Left cardiac atrium (tissue), 4 donors: ENCODE measurements around the gene BAZ1A. TPM values are rescaled to one million over a fixed set of nuclear protein-coding genes. Genes with fewer than 3 reads are reported as not detected.

ENCODE experiments used
- ATAC-seq, 2 donors: fragments of 200-7000 bp; cut with Tn5 transposase; one replicate each; pipeline ENCODE4 v1.9.1; 2020; ENCODE audit warnings: mild to moderate bottlenecking in 2 of 2, moderate library complexity in 2 of 2
- DNase-seq: peaks from one replicate; pipeline ENCODE4 v3.0.0-alpha.2; 2020
- intact Hi-C, 2 donors: fragments of 100-400 bp; cut with DNase I; formaldehyde crosslinking; loops; one replicate each; pipeline versions ENCODE4 v1.14.1 to v1.15.1; 2022 to 2023
- long read RNA-seq: library from polyadenylated mRNA; unstranded; transcript quantifications from one replicate; pipeline ENCODE4 v2.0.0, GENCODE V29; 2021
- total RNA-seq, 2 donors: library from RNA; stranded (reverse); fragmentation: NEBNext Ultra II Directional; extraction: Animal tissue kit (Norgen Biotek cat#: 25700); gene quantifications; one replicate each; pipeline ENCODE4 v1.2.1, GENCODE V29; 2021
- donor health status: DM: no; HTN: yes; CAD: no.
- donor health status: DM: no; HTN: yes; CAD: no; lungs with severe emphysema.
- donor health status: DM: yes; HTN: yes; CAD: no.
- donor health status: Dilated cardiomyopathy.

The BAZ1A gene, protein sequence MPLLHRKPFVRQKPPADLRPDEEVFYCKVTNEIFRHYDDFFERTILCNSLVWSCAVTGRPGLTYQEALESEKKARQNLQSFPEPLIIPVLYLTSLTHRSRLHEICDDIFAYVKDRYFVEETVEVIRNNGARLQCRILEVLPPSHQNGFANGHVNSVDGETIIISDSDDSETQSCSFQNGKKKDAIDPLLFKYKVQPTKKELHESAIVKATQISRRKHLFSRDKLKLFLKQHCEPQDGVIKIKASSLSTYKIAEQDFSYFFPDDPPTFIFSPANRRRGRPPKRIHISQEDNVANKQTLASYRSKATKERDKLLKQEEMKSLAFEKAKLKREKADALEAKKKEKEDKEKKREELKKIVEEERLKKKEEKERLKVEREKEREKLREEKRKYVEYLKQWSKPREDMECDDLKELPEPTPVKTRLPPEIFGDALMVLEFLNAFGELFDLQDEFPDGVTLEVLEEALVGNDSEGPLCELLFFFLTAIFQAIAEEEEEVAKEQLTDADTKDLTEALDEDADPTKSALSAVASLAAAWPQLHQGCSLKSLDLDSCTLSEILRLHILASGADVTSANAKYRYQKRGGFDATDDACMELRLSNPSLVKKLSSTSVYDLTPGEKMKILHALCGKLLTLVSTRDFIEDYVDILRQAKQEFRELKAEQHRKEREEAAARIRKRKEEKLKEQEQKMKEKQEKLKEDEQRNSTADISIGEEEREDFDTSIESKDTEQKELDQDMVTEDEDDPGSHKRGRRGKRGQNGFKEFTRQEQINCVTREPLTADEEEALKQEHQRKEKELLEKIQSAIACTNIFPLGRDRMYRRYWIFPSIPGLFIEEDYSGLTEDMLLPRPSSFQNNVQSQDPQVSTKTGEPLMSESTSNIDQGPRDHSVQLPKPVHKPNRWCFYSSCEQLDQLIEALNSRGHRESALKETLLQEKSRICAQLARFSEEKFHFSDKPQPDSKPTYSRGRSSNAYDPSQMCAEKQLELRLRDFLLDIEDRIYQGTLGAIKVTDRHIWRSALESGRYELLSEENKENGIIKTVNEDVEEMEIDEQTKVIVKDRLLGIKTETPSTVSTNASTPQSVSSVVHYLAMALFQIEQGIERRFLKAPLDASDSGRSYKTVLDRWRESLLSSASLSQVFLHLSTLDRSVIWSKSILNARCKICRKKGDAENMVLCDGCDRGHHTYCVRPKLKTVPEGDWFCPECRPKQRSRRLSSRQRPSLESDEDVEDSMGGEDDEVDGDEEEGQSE (N-terminal part only)
- 10 to 100 TPM in 1 of 2 donors, 1 to 10 TPM in 1; 8.2 to 13.8 TPM for total RNA-seq
- long read RNA-seq, partial matches to known transcripts, result 1 of 2 reads
- long read RNA-seq, other reads (novel, unspliced or antisense), result 1 of 2 reads

DNA sequence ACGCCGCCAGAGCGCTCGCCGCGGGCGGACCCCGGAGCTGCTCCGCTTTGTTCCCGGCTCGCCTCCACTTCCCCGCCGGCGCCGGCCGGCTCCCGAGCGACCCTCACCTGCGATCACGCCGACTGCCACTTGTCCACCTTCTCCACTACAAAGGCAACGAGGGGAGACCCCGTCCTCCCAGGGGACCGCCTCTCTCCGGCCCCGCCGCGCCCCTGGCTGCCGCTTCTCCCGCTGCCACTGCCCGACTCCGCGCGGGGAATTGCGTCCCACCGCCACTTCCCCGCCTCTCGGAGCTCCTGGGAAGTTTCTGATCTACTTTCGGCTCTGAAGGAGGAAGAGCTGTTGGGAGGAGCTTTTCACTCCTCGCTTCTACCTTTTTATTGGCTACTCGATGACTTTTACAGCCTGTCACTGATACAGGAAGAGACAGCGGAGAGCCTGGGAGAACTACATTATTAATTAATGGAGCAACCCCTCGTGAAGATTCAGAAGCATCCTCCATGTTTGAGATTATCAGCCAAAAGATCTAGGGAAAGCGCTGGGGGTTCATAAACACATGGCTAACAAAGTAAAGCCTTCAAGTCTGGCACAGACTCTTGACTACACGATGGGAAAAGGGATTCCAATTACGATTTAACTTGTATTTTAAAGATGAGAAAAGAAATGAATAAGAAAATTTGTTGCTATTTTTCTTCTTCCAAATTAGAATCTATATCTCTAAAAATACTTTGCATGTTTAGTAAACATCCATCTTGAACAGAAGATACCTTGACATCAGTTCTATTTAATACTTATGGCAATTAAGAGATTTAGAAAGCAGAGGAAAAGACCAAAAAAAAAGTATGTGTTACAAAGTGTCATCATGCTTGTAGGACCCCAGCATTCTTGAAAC, at the start of gene BAZ1A:
Gene BAZ1A, minus strand, starts transcription at position 330 of the 892 bp plus-strand sequence. CDS start 756 bp downstream, outside the sequence.
- intact Hi-C loops, result loop anchor here in 1 of 2 donors (10.0 kb wide), 1 partner anchor 110 kb away; the partner anchor contains the start of gene SRP54
- peak; percentile 59 to 75 for ATAC-seq
- DNase-seq, result peak; percentile 76

DNA sequence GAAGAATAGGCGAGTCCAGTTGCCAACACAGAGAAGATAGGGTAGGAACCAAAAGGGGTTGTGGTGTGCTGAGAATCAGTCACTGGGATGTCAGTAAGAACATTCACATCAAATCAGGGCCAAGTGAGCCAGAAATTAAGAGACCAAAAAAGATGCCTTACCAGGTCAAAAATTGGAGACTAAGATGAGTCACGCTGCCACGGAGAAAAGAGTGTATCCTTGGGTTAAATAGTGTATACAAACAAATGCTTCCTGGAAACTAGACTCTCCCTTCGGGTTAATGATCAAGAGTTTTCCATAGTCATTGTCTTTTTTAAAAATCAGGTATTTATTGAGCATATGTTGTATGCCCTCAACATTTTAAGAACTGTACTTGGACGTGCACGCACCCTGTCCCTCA, 45.2 kb upstream of the BAZ1A start:
- intact Hi-C loops, result no loop called here
- ATAC-seq (no peak), DNase-seq (no peak)

DNA sequence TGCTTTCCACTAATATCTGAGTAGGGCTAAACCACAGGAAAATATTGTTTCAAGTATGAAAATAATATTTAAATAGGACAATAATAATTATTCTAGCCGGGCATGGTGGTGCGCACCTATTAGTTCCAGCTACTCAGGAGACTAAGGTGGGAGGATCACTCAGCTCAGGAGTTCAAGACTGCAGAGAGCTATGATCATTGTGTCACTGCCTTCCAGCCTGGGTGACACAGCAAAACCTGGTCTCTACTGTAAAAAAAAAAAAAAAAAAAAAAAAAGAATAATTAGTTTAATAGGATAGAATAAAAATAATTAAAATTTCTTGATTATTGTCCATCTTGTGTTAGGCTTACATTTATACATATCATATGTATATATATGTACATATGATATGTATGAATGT, 38.5 kb upstream of the BAZ1A start:
- intact Hi-C loops, result no loop called here
- DNase-seq, result no peak
- no peak for ATAC-seq

DNA sequence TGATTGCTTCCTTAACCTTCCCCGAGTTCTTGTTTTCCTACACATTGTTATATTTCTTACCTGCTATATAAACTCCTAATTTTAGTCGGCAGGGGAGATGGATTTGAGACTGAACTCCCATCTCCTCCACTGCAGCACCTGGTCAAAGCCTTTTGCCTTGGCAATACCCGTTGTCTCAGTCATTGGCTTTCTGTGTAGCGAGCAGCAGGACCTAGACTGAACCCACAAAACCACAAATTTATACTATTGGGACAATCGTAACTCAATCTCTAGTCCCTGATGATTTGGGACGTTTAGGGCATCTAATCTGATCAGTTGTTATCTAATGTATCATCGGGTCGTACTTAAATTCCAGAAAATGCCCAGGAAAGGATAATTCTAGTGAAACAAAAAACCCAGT, 37.8 kb upstream of the BAZ1A start:
- intact Hi-C loops, result no loop called here
- ATAC-seq, result no peak
- no peak for DNase-seq

DNA sequence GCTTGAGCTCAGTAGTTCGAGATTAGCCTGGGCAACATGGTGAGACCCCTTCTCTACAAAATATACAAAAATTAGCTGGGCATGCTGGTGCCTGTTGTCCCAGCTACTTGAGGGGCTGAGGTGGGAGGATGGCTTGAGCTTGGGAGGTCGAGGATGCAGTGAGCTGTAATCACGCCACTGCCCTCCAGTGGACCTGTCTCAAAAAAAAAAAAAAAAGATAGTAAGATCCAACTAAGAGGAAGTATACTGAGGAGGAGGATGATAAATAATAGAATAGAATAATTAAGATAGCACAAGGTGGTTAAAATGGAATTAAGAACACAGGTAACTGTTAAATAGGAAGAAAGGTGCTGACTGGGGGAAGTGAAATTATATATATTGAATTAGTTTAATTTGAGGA, 37.0 kb upstream of the BAZ1A start:
- no peak for ATAC-seq

DNA sequence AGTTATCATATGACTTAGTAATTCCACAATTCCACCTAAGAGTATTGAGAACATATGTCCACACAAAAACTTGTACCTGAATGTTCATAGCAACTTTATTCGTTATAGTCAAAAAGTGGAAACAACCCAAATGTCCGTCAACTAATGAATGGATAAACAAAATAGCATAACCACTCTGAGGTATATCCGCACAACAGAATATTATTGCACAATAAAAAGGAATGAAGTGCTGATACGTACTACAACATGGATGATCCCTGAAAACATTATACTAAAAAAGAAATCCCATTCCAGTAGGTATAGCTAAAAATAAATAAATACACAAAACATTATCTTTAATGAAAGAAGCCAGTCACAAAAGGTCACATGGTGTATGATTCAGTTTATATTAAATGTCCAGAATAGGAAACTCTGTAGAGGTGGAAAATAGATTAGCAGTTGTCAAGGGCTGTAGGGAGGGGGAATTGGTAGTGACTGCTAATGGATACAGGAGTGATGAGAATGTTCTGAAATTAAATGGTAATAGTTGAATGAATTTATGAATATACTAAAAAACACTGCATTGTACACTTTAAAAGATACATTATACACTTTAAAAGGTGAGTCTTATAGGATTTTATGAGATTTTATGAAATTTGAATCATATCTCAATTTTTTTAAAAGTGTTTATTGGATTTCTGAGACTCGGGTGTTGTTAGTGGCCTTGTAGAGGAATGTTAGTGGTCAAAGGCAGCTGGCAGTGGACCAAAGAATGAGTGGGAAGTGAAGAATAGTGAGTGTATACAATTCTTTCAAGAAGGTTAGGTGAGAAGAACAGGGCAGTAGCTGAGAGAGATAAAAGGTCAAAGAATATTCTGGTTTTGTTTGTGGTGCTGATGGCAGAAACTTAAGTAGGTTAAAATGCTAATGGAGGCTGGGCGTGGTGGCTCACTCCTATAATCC, 36.3 kb upstream of the BAZ1A start:
- intact Hi-C loops, result no loop called here
- DNase-seq (no peak), ATAC-seq (no peak)

More for the DNA sequence above, 37.0 kb upstream of the BAZ1A start:
- no peak for DNase-seq
- intact Hi-C loops, result no loop called here

DNA sequence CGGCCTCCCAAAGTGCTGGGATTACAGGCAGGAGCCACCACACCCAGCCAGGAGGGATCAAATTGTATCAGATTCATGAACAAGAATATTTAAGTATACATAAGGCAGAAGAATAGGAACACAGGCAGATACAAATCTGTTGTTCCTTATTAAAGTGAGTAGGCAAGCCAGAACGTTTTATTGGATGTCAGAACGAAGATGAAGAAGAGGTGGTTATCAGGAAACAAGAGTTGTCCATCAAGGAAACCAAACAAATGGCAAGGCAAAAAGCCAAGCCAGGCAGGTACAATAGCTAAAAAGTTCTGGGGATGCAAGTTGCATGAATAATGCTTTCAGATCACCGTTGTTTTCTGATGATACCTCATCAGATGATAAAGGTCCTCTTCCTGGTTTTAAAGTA, 31.1 kb upstream of the BAZ1A start:
- DNase-seq, result no peak
- intact Hi-C loops, result no loop called here

DNA sequence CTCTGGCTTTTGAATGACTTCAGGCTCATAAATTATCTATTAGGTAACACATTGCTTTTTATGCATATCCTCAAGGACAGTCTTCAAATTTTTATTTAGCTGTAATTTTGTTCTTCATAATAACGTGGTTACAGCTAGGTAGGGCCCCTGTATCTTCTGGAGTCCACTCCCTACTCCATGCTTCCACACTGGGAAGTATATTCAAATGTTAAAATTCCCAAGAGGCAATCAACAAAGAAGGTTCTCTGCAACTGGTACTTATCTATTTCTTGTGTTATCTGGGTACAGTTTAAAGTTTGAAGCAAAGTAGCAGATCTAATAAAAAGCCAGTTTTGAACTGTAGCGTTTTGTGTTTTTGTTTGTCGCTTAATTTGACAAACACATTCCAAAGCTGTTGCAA, 20.1 kb upstream of the BAZ1A start:
- intact Hi-C loops, result no loop called here
- no peak for ATAC-seq
- DNase-seq, result no peak

More for the DNA sequence above, 31.1 kb upstream of the BAZ1A start:
- no peak for ATAC-seq

DNA sequence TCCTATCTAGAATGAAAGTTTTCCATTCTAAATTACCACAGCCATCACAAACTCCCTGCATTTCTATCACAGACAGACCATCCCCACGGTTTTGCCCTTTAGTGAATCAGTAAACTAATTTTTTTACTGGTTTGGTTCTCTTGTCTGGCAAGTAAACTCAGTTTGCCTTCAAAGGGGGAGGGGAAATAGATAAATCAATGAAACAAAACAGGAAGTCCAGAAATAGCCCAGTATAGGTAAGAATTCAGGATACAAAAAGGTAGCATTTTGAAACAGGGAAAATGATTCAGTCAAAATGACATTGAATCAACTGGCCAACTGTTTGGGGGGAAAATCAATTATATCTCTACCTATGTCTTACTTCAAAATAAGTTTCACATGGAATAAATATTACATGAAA, 15.8 kb upstream of the BAZ1A start:
- DNase-seq (no peak), ATAC-seq (no peak)
- intact Hi-C loops, result no loop called here

DNA sequence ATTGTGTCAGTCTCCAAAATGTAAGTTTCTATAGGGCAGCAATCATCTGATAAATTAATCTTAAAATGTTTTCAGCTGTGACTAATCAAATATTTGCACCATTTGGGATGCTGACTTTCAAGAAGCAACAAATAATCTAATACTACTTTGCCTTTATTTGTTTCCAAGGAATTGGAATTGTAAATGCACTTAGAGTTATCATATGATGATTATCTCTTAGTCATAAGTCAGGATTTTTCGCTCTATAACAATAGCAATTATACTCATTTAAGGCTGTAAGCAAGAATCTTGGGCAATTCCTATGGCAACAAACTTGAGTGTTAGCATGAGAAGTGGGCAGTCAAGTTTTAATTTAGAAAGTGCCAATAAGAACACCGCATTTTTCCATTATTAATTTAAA, 13.0 kb upstream of the BAZ1A start:
- intact Hi-C loops, result no loop called here
- no peak for DNase-seq
- ATAC-seq, result no peak

DNA sequence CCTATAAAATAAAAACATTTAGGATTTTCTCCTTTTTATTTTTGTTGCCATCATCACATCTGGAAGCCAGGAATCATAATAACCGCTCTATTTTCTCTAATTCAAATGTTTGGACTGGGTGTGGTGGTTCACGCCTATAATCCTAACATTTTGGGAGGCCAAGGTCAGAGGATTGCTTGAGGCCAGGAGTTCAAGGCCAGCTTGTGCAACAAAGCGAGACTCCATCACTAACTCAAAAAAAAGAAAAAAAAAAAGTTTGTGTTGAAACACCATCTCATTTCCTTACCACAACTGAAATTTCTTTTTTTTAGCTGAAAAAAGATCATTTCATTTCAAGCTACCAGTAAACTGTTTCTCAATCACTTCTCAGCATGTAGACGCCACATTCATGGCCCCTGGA, 8.8 kb upstream of the BAZ1A start:
- DNase-seq (no peak), ATAC-seq (no peak)
- intact Hi-C loops, result no loop called here

DNA sequence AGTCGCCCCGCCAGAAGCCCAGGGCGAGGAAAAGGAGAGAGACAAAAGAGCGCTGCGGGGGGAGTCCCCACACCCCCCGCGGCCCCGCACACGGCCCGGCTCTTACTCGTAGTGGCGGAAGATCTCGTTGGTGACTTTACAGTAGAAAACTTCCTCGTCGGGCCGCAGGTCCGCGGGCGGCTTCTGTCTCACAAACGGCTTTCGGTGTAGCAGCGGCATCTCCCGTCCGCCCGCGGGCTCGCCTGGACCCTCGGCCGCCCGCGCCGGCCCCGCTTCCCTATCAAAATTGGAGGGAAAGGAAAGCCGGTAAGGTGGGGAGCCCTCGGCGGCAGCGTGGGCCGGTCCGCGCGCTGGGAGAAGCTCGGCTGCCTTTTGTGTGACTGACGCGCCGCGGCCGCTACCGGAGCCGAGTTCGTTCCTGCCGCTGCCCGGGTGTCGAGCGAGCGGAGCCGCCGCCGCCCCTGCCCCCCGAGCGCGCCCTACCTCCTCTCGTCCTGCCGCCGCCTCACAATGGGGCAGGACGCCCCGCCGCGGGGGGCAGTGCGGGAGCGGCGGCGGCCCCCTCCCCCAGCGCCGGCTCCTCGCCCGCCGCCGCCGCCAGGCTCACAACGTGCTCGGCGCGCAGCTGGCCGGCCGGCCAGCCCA, 652 bp downstream of the BAZ1A start:
- ATAC-seq (peak; percentile 50 to 54), DNase-seq (peak; percentile 55)
- intact Hi-C loops, result loop anchor here (5.0 to 10.0 kb wide), 2 partner anchors 110 to 173 kb away; partner anchors contain the start of genes FAM177A1 (in 1 of the 2) and SRP54 (in 1 of the 2)

DNA sequence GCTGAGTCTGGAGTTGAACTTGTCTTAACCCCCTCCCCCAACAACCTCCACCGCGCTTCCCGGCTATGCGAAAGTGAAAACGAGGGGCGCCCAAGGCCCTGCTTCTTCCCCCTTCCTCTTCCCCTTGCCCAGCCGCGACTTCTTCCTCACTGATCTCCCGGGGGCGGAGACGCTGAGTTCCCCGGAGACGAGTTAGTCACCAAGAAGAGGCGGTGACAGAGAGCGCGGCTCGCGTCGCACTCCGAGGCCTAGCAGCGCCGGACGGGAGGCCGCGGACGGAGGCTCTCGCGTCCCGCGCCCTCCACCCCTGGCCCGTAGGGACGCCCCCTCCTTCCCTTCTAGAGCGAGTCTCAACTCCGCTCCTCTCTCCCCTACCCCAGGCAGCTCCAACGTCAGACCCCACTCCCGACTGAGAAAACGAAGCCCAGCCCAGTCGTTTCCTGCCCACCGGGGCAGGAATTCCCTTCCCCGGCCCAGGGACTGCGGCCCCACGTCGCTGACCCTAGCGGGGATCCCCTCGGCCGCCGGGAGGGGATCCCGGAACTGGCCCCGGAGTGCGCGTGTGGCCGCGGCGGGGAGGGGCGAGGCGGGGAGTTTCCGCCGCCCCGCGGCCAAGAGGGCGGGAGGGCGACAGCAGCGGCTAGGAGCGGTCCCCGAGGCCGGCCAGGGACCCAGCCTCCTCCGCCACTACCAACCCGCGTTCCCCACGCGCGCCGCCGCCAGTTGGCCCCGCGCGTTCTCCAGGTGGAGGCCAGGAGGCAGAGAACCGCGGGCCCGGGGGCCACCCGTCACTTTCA, 1.4 kb downstream of the BAZ1A start:
- peak; percentile 89 for DNase-seq
- intact Hi-C loops, result loop anchor here (2.0 to 10.0 kb wide), 3 partner anchors 109 to 174 kb away; partner anchors contain the start of genes SRP54 (in 2 of the 2) and FAM177A1 (in 1 of the 2)
- peak; percentile 77 to 85 for ATAC-seq

DNA sequence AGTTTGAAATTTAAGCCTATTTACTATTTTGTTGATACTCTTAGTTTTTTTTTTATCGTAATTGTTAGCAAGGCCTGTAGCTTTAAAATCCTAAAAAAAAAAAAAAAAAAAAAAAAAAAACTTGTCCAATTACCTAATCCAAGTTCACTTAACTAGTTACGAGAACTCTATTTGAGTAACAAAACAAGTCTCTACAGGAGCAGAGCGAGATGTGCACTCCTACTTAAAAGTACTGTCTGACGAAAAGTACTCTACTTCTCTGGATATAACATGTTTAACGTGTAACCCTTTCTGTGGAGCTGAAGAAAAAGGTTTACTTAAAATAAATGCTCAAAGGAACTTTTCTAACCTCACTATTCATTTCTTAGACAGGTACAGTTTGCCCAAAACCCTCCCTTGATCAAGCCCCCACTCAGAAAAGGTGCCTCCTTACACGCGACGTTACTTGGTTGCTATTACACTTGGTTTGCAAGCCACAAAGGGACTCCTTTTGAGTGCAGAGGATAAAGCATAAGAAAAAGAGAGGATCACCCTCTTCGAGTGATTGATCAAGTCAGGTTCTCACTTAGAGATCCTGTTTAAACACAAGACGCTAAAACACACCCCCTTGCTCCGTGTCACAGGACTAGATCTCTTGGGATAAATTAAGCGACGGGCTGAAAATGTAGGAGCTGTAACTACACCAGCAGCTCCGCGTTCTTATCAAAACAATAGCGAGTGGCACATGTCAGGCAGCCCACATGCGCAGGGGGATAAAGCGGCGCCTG, 2.2 kb downstream of the BAZ1A start:
- intact Hi-C loops, result loop anchor here (2.0 to 10.0 kb wide), 3 partner anchors 110 to 174 kb away; partner anchors contain the start of genes SRP54 (in 2 of the 2) and FAM177A1 (in 1 of the 2)
- ATAC-seq, result no peak
- DNase-seq, result no peak

DNA sequence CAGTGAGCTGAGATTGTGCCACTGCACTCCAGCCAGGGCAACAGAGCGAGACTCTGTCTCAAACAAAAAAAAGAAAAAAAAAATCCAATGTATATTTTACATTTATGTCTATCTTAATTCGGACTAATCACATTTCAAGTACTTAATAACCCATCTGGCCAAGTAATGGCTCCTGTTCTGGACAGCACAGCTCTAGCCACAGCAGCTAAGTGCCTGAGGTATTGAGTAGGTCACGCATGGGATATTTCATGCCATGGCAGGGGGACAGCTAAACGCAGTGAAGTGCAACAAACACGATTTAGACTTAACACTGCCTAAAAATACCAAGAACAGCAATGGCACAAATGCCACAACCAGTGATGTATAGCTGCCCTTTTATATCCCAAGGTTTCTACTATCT, 8.0 kb downstream of the BAZ1A start:
- DNase-seq (no peak), ATAC-seq (no peak)
- intact Hi-C loops, result no loop called here
